ENCODE results near the gene TNIK.

GRCh38 chr3:171108066-171108465 lies 352.1 kb downstream of the TNIK start:
- no peak for TF ChIP-seq CTCF (IDR thresholded peaks at IDR 0.05)
- no peak for TF ChIP-seq POLR2A (IDR thresholded peaks at IDR 0.05)

Data from breast epithelium (tissue), 3 donors.